ENCODE data around the gene OR5K3. TPM values are rescaled to one million over a fixed set of nuclear protein-coding genes. Genes with fewer than 3 reads are reported as not detected.

OR5K3 gene
- total RNA-seq, 1 experiment from 2014 or later, result not detected

DNA sequence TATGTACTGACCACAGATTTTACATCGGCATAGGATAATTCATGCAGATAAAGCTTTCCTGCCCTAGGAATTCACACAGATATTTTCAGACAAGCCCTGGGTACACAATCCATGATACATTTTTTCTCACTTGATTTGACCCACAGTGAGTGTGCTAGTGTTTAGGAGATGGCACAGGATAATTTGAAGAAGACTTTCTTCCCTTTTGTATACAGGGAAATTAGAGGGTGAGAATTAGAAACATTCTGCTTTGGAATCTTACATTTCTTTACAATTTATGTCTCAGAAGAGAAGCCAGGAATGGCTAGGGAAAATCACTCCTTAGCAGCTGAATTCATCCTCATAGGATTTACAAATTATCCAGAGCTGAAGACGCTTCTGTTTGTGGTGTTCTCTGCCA is 36.9 kb upstream of the OR5K3 start, which contains the start of gene OR5K4:
TSS of gene OR5K4 (plus strand) at position 301 of the 400 bp plus-strand sequence. CDS start at position 301, 0 bp downstream.
- CTCF ChIA-PET, result no interaction called here
- Histone ChIP-seq H3K27me3 (ENCODE audit: control insufficient read depth, insufficient read depth, low read length) (no peaks in the 10 kb centered on the region), H3K9me3 (ENCODE audit: control insufficient read depth, insufficient read depth, low read depth, low read length) (no peaks in the 10 kb centered on the region; the same call in 1 of the 2 replicates), H3K36me3 (ENCODE audit: control insufficient read depth, insufficient read depth, low read length) (no peaks in the 10 kb centered on the region), H3K4me3 (ENCODE audit: low read depth in 2 of 2, low read length in 2 of 2) (no peak within 1 kb of the TSS), H3K4me1 (ENCODE audit: control insufficient read depth, insufficient read depth, low read length) (no peaks in the 10 kb centered on the region), H3K27ac (ENCODE audit: low read length) (no peak within 1 kb of the TSS)
- DNase-seq (ENCODE audit: low read depth, low spot score), result no peak
- BruUV-seq (replicated peaks), result no TSS peak
- TF ChIP-seq, protein P1, sequence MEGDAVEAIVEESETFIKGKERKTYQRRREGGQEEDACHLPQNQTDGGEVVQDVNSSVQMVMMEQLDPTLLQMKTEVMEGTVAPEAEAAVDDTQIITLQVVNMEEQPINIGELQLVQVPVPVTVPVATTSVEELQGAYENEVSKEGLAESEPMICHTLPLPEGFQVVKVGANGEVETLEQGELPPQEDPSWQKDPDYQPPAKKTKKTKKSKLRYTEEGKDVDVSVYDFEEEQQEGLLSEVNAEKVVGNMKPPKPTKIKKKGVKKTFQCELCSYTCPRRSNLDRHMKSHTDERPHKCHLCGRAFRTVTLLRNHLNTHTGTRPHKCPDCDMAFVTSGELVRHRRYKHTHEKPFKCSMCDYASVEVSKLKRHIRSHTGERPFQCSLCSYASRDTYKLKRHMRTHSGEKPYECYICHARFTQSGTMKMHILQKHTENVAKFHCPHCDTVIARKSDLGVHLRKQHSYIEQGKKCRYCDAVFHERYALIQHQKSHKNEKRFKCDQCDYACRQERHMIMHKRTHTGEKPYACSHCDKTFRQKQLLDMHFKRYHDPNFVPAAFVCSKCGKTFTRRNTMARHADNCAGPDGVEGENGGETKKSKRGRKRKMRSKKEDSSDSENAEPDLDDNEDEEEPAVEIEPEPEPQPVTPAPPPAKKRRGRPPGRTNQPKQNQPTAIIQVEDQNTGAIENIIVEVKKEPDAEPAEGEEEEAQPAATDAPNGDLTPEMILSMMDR (IDR thresholded peaks at IDR 0.05), result no peak
- TF ChIP-seq POLR2AphosphoS5 (IDR thresholded peaks at IDR 0.05; ENCODE audit: low read depth, low read length) (no peak), TCF7L2 (IDR thresholded peaks at IDR 0.05; ENCODE audit: low read depth, low read length) (no peak), SIN3A (IDR thresholded peaks at IDR 0.05; ENCODE audit: borderline replicate concordance, insufficient read depth, low read depth, low read length) (no peak)
- TF ChIP-seq, protein P2, sequence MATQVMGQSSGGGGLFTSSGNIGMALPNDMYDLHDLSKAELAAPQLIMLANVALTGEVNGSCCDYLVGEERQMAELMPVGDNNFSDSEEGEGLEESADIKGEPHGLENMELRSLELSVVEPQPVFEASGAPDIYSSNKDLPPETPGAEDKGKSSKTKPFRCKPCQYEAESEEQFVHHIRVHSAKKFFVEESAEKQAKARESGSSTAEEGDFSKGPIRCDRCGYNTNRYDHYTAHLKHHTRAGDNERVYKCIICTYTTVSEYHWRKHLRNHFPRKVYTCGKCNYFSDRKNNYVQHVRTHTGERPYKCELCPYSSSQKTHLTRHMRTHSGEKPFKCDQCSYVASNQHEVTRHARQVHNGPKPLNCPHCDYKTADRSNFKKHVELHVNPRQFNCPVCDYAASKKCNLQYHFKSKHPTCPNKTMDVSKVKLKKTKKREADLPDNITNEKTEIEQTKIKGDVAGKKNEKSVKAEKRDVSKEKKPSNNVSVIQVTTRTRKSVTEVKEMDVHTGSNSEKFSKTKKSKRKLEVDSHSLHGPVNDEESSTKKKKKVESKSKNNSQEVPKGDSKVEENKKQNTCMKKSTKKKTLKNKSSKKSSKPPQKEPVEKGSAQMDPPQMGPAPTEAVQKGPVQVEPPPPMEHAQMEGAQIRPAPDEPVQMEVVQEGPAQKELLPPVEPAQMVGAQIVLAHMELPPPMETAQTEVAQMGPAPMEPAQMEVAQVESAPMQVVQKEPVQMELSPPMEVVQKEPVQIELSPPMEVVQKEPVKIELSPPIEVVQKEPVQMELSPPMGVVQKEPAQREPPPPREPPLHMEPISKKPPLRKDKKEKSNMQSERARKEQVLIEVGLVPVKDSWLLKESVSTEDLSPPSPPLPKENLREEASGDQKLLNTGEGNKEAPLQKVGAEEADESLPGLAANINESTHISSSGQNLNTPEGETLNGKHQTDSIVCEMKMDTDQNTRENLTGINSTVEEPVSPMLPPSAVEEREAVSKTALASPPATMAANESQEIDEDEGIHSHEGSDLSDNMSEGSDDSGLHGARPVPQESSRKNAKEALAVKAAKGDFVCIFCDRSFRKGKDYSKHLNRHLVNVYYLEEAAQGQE (IDR thresholded peaks at IDR 0.05; ENCODE audit: insufficient read depth in 1 of 2, low read depth in 2 of 2, low read length in 1 of 2), result no peak
- in situ Hi-C loops (cut with HindIII; ENCODE audit: low pct_unique_long_range_greater_than_20kb, low sequenced_read_pairs), result no loop called here
- POLR2A ChIA-PET, result no interaction called here
- no peak for ATAC-seq
- intact Hi-C loops (cut with micrococcal nuclease; ENCODE audit: unreplicated experiment), result no loop called here

DNA sequence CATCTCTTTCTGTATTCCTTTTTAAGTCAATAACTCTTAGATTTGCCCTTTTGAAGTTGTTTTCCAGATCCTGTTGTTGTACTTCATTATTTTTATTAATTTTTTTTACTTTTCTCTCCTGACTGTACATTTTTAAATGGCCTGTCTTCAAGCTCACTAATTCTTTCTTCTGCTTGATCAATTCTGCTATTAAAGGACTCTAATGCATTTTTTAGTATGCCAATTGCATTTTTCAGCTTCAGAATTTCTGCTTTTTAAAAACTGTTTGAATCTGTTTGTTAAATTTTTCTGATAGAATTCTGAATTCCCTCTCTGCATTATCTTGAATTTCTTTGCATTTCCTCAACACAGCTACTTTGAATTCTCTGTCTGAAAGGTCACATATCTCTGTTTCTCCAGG is 31.2 kb upstream of the OR5K3 start:
- ATAC-seq (no peak), DNase-seq (ENCODE audit: low read depth, low spot score) (no peak)
- no TSS peak for BruUV-seq (replicated peaks)
- intact Hi-C loops (cut with micrococcal nuclease; ENCODE audit: unreplicated experiment), result no loop called here
- ChIA-PET CTCF (no interaction called here), POLR2A (no interaction called here)
- Histone ChIP-seq H3K9me3 (ENCODE audit: control insufficient read depth, insufficient read depth, low read depth, low read length) (no peaks in the 10 kb centered on the region; the same call in 1 of the 2 replicates), H3K36me3 (ENCODE audit: control insufficient read depth, insufficient read depth, low read length) (no peaks in the 10 kb centered on the region), H3K4me3 (ENCODE audit: low read depth in 2 of 2, low read length in 2 of 2) (no peak overlapping the region), H3K27ac (ENCODE audit: low read length) (no peak overlapping the region), H3K4me1 (ENCODE audit: control insufficient read depth, insufficient read depth, low read length) (no peaks in the 10 kb centered on the region), H3K27me3 (ENCODE audit: control insufficient read depth, insufficient read depth, low read length) (no peaks in the 10 kb centered on the region)
- TF ChIP-seq SIN3A (IDR thresholded peaks at IDR 0.05; ENCODE audit: borderline replicate concordance, insufficient read depth, low read depth, low read length) (no peak), TCF7L2 (IDR thresholded peaks at IDR 0.05; ENCODE audit: low read depth, low read length) (no peak), POLR2AphosphoS5 (IDR thresholded peaks at IDR 0.05; ENCODE audit: low read depth, low read length) (no peak)
- TF ChIP-seq, protein P2 (IDR thresholded peaks at IDR 0.05; ENCODE audit: insufficient read depth in 1 of 2, low read depth in 2 of 2, low read length in 1 of 2), result no peak
- TF ChIP-seq, protein P1 (IDR thresholded peaks at IDR 0.05), result no peak
- in situ Hi-C loops (cut with HindIII; ENCODE audit: low pct_unique_long_range_greater_than_20kb, low sequenced_read_pairs), result no loop called here

Measured in Panc1 (cell line).